HUES6 (cell line): ENCODE results near the gene SMYD5.

ENCODE experiments used
- H3K27ac ChIP-seq: 2 replicates; pipeline ENCODE4 v1.7.0; 2013; ENCODE audit warnings: low read depth, mild to moderate bottlenecking, low read length, inconsistent platforms
- H3K27me3 ChIP-seq: 2 replicates; pipeline ENCODE4 v1.6.1; 2013; ENCODE audit warnings: low read length; ENCODE audit not compliant: control insufficient read depth, insufficient read depth
- H3K36me3 ChIP-seq: 2 replicates; pipeline ENCODE4 v1.6.1; 2013; ENCODE audit warnings: low read length; ENCODE audit not compliant: control insufficient read depth, insufficient read depth
- H3K4me1 ChIP-seq: 2 replicates; pipeline ENCODE4 v1.6.1; 2013; ENCODE audit warnings: low read length; ENCODE audit not compliant: control insufficient read depth, insufficient read depth
- H3K4me3 ChIP-seq: 2 replicates; pipeline ENCODE4 v1.5.1; 2013; ENCODE audit warnings: low read depth, low read length
- H3K9ac ChIP-seq: one replicate; pipeline ENCODE4 v1.6.1; 2013; ENCODE audit warnings: mild to moderate bottlenecking, low read length
- H3K9me3 ChIP-seq: 2 replicates; pipeline ENCODE4 v1.6.1; 2013; ENCODE audit warnings: low read depth, low read length; ENCODE audit not compliant: control insufficient read depth, insufficient read depth

Gene SMYD5

GRCh38 chr2:73208258-73208657, 5.8 kb upstream of the SMYD5 start:
- no peak overlapping the region for H3K27ac ChIP-seq
- no peaks in the 10 kb centered on the region for H3K9me3 ChIP-seq
- H3K27me3 ChIP-seq, result peaks cover 49% of the 10 kb centered on the region
- H3K36me3 ChIP-seq, result no peaks in the 10 kb centered on the region
- H3K9ac ChIP-seq, result no peak overlapping the region
- H3K4me3 ChIP-seq, result no peak overlapping the region
- peaks cover 6% of the 10 kb centered on the region; the same call in 1 of the 2 replicates for H3K4me1 ChIP-seq

DNA sequence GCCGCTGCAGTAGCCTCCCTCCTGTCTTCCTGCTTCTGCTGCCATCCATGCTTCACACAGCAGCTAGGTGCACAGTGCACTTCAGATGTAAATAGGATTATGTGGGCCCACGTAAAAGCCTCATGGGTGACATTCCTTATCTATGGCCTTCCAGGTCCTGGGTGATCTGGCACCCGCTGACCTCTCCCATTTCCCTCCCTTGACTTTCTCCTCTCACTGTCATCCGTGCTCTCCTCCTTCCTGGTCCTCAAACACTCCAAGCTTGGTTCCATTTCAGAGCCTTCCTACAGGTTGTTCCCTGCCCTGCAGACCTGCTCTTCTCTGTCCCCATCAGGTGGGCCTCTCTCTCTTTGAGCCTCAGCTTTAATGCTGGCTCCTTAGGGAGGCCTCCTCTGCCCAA, 4.0 kb upstream of the SMYD5 start:
- H3K9ac ChIP-seq, result no peak overlapping the region
- peaks cover 34% of the 10 kb centered on the region for H3K27me3 ChIP-seq
- H3K27ac ChIP-seq, result no peak overlapping the region
- no peaks in the 10 kb centered on the region for H3K9me3 ChIP-seq
- H3K36me3 ChIP-seq, result no peaks in the 10 kb centered on the region
- H3K4me1 ChIP-seq, result peaks cover 11% of the 10 kb centered on the region
- no peak overlapping the region for H3K4me3 ChIP-seq

DNA sequence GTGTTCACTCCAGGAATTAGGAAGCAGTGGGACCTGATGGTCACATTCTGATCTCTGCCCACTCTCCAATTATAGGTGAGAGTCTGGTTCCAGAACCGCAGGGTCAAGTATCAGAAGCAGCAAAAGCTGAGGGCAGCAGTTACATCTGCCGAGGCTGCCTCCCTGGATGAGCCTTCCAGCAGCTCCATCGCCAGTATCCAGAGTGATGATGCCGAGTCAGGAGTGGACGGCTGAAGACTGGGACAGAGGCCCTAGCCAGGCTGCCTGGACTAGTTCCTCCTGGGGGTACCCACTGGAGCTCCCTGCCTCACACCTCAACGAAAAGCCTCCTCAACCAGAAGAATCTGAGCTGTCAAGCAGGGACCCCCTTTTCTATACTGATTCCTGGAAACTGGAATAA, 3.3 kb upstream of the SMYD5 start:
- Histone ChIP-seq H3K4me1 (peaks cover 17% of the 10 kb centered on the region), H3K9me3 (no peaks in the 10 kb centered on the region), H3K36me3 (no peaks in the 10 kb centered on the region), H3K9ac (no peak overlapping the region), H3K27ac (no peak overlapping the region), H3K4me3 (no peak overlapping the region), H3K27me3 (peaks cover 27% of the 10 kb centered on the region; the same call in 1 of the 2 replicates)

DNA sequence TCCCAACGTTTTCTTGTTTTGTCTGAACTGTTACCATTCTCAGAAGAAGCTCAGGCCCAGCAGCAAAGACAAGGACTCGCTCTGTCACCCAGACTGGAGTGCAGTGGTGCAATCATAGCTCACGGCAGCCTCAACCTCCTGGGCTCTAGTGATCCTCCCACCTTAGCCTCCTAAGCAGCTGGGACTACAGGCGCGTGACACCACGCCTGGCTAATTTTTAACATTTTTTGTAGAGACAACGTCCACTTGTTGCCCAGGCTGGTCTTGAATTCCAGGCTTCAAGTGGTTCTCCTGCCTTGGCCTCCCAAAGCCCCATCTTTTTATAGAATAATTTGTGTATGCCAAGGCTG, 2.0 kb upstream of the SMYD5 start:
- H3K27ac ChIP-seq, result no peak overlapping the region
- H3K4me1 ChIP-seq, result peaks cover 17% of the 10 kb centered on the region
- H3K4me3 ChIP-seq, result no peak overlapping the region
- H3K9ac ChIP-seq, result no peak overlapping the region
- H3K36me3 ChIP-seq, result no peaks in the 10 kb centered on the region
- no peaks in the 10 kb centered on the region for H3K9me3 ChIP-seq
- peaks cover 19% of the 10 kb centered on the region; the same call in 1 of the 2 replicates for H3K27me3 ChIP-seq

- Histone ChIP-seq H3K27ac (no peak overlapping the region), H3K4me3 (no peak overlapping the region), H3K9ac (no peak overlapping the region)
These were observed 1.4 kb upstream of the SMYD5 start for GRCh38 chr2:73212448-73213176.

DNA sequence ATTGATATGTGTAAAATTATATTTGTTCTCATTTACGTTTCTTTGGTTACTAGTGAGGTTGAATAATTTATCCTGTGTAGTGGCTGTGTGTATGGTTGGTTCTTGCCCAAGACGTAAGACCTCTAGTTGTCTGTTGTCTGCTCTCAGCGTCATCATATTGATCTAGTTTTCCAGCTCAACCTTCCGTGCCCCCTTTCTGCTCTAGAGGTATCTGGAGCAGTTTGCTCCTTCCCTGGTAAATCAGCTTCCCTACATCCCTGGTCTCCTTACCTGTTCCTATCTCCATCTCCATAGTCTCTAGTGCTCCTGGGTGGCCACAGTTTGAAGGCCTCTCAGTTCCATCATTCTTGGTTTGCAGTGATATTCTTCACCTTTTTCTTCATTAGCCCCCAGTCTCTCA, 1.2 kb downstream of the SMYD5 start:
- H3K4me3 ChIP-seq, result peak overlapping the region; percentile 93
- peaks cover 17% of the 10 kb centered on the region for H3K4me1 ChIP-seq
- no peaks in the 10 kb centered on the region; the same call in 1 of the 2 replicates for H3K27me3 ChIP-seq
- H3K9me3 ChIP-seq, result no peaks in the 10 kb centered on the region
- peaks cover 10% of the 10 kb centered on the region for H3K36me3 ChIP-seq
- H3K9ac ChIP-seq, result no peak overlapping the region
- no peak overlapping the region for H3K27ac ChIP-seq

More at GRCh38 chr2:73212448-73213176, 1.4 kb upstream of the SMYD5 start:
- Histone ChIP-seq H3K4me1 (peaks cover 17% of the 10 kb centered on the region), H3K9me3 (no peaks in the 10 kb centered on the region), H3K36me3 (no peaks in the 10 kb centered on the region), H3K27me3 (peaks cover 15% of the 10 kb centered on the region; the same call in 1 of the 2 replicates)

GRCh38 chr2:73217160-73217559, 3.1 kb downstream of the SMYD5 start:
- Histone ChIP-seq H3K27ac (no peak overlapping the region), H3K9me3 (no peaks in the 10 kb centered on the region), H3K4me3 (no peak overlapping the region), H3K4me1 (peaks cover 15% of the 10 kb centered on the region), H3K9ac (no peak overlapping the region), H3K27me3 (no peaks in the 10 kb centered on the region), H3K36me3 (peaks cover 29% of the 10 kb centered on the region)

GRCh38 chr2:73217826-73218225, 3.8 kb downstream of the SMYD5 start:
- H3K9me3 ChIP-seq, result no peaks in the 10 kb centered on the region
- H3K27ac ChIP-seq, result no peak overlapping the region
- no peak overlapping the region for H3K4me3 ChIP-seq
- peaks cover 36% of the 10 kb centered on the region for H3K36me3 ChIP-seq
- H3K27me3 ChIP-seq, result no peaks in the 10 kb centered on the region
- H3K4me1 ChIP-seq, result peaks cover 13% of the 10 kb centered on the region
- H3K9ac ChIP-seq, result no peak overlapping the region

DNA sequence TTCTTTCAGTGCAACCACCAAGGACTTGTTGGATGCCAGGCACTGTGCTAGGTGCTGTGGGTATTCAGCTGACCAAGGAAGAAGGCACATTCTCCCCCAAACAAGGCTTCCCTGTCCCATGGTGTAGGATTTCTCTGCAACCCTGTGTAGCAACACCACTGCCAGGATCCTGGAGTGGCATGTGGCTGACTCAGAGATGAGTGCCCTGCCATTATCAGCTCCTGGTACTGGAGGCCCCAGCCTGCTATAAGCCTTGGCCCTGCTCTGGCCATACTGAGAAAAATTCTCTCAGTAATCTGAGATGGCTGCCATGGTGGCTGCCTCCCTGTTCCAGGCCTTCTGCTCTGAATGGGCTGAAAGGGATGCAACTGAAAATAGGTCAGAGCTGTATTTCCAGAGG, 4.3 kb downstream of the SMYD5 start:
- Histone ChIP-seq H3K4me1 (peaks cover 10% of the 10 kb centered on the region), H3K9ac (no peak overlapping the region), H3K4me3 (no peak overlapping the region), H3K27me3 (no peaks in the 10 kb centered on the region), H3K36me3 (peaks cover 40% of the 10 kb centered on the region), H3K9me3 (no peaks in the 10 kb centered on the region), H3K27ac (no peak overlapping the region)

DNA sequence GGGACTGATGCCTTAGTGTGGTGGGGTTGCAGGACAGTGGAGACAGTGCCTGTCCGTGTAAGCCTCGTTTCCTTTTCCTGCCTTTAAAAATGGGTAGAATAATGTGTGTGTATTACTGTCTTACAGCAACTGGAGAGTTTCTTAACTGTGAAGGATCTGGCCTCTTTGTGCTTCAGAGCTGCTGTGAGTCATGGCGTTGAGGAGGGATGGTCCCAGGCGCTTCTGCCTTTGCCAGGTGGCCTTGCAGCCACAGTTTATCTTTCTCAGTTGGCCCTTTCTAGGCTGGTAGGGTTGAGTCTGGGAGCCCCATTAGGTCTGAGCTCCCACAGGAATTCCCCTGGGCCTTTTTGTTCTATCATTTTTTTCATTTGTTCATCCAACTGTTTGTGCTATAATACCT, 9.8 kb downstream of the SMYD5 start:
- Histone ChIP-seq H3K27me3 (no peaks in the 10 kb centered on the region), H3K9ac (no peak overlapping the region), H3K27ac (no peak overlapping the region), H3K36me3 (peaks cover 81% of the 10 kb centered on the region), H3K4me3 (no peak overlapping the region), H3K4me1 (no peaks in the 10 kb centered on the region), H3K9me3 (no peaks in the 10 kb centered on the region)

DNA sequence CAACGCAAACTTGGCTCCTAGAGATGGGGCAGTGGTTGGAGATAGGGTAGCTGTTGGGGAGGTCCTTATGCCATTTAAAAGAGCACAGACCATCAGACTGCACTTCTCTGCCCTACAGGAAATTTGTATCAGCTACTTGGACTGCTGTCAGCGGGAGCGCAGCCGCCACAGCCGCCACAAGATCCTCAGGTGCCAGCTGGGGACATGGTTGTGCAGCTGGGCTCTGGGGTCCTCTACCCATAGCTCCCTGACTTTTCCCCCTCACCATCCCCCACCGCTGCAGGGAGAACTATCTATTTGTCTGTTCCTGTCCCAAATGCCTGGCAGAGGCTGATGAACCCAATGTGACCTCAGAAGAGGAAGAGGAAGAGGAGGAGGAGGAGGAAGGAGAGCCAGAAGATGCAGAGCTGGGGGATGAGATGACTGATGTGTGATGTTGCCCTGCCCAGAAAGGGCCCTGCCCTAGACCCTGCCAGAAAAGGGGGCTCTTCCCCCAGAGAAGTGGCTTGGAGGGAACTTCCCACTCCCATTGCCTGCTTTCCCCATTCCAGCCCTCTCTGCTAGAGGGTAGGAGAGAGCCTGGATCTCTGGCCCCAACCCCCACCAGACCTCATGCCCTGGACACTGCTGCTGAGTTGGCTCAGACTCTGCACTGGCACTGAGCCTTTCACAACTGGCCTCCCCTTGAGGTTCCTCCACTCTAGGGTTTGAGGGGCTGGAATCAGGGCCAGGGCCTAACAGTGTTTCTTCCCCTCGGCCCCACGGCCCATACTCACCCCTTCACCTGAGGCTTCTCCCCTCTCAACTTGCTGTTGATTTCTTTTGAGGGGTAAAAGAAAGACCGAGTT, 11.7 kb downstream of the SMYD5 start:
- no peak overlapping the region for H3K9ac ChIP-seq
- no peaks in the 10 kb centered on the region for H3K9me3 ChIP-seq
- H3K27me3 ChIP-seq, result no peaks in the 10 kb centered on the region
- H3K27ac ChIP-seq, result no peak overlapping the region
- no peak overlapping the region for H3K4me3 ChIP-seq
- H3K36me3 ChIP-seq, result peaks cover 68% of the 10 kb centered on the region
- H3K4me1 ChIP-seq, result no peaks in the 10 kb centered on the region
